ENCODE measurements around the gene ASCL3. TPM values are rescaled to one million over a fixed set of nuclear protein-coding genes. Genes with fewer than 3 reads are reported as not detected.

Gene ASCL3
- total and polyA plus RNA-seq, 10 of the 15 experiments (the other 5 are each of a cell fraction or from before 2014, with no cell fraction given) = not detected

DNA sequence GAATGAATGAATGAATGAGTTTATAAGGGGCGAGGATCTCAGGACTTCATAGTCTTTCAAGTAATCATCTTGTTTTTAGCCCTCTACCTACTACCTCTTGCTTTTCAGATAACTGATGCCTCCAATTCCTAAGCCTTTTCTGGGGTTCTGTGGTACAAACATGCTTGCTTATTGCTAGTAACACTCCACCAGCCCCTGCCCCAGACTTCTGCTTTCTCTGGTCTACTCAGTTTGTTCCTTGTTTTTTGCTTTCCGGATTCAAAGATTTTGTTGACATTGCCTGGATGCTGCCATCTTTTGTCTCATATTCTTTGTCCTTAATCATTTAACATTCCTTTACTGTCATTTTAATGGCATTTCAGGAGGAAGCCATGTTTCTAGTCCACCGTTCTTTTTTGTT lies 30.3 kb upstream of the ASCL3 start:
- Histone ChIP-seq H3K27ac (ENCODE audit: control insufficient read depth, insufficient read depth) (no peak overlapping the region), H3K4me1 (ENCODE audit: control insufficient read depth, insufficient read depth, low read length) (no peaks in the 10 kb centered on the region), H3K79me2 (ENCODE audit: control insufficient read depth, insufficient read depth, low read length) (no peaks in the 10 kb centered on the region), H2AFZ (ENCODE audit: control insufficient read depth, low read depth, low read length) (no peak overlapping the region), H3K9me3 (replicated peaks; ENCODE audit: control insufficient read depth, insufficient read depth, low read length) (no peaks in the 10 kb centered on the region), H3K4me3 (no peak overlapping the region), H4K20me1 (ENCODE audit: control insufficient read depth, insufficient read depth) (no peaks in the 10 kb centered on the region), H3K27me3 (replicated peaks in 1 of 2; ENCODE audit: control insufficient read depth in 2 of 2, insufficient read depth in 2 of 2, low read length in 1 of 2) (no peaks in the 10 kb centered on the region), H3K9ac (ENCODE audit: control insufficient read depth, insufficient read depth, low read length) (no peak overlapping the region), H3K4me2 (ENCODE audit: control insufficient read depth, insufficient read depth) (no peak overlapping the region), H3K36me3 (ENCODE audit: control insufficient read depth in 2 of 2, insufficient read depth in 2 of 2, low read length in 1 of 2) (no peaks in the 10 kb centered on the region)
- TF ChIP-seq TCF7 (IDR thresholded peaks at IDR 0.05; ENCODE audit: borderline replicate concordance) = no peak
- TF ChIP-seq, protein P1, sequence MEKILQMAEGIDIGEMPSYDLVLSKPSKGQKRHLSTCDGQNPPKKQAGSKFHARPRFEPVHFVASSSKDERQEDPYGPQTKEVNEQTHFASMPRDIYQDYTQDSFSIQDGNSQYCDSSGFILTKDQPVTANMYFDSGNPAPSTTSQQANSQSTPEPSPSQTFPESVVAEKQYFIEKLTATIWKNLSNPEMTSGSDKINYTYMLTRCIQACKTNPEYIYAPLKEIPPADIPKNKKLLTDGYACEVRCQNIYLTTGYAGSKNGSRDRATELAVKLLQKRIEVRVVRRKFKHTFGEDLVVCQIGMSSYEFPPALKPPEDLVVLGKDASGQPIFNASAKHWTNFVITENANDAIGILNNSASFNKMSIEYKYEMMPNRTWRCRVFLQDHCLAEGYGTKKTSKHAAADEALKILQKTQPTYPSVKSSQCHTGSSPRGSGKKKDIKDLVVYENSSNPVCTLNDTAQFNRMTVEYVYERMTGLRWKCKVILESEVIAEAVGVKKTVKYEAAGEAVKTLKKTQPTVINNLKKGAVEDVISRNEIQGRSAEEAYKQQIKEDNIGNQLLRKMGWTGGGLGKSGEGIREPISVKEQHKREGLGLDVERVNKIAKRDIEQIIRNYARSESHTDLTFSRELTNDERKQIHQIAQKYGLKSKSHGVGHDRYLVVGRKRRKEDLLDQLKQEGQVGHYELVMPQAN (conservative IDR thresholded peaks at IDR 0.05) = no peak
- no peak for TF ChIP-seq CREB1 (IDR thresholded peaks at IDR 0.05; ENCODE audit: low read depth)
- TF ChIP-seq, protein P2, sequence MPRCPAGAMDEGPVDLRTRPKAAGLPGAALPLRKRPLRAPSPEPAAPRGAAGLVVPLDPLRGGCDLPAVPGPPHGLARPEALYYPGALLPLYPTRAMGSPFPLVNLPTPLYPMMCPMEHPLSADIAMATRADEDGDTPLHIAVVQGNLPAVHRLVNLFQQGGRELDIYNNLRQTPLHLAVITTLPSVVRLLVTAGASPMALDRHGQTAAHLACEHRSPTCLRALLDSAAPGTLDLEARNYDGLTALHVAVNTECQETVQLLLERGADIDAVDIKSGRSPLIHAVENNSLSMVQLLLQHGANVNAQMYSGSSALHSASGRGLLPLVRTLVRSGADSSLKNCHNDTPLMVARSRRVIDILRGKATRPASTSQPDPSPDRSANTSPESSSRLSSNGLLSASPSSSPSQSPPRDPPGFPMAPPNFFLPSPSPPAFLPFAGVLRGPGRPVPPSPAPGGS (IDR thresholded peaks at IDR 0.05; ENCODE audit: borderline replicate concordance, insufficient read depth, low read depth, low read length, poor library complexity, severe bottlenecking) = no peak
- TF ChIP-seq CEBPB (IDR thresholded peaks at IDR 0.05; ENCODE audit: borderline replicate concordance in 1 of 2, low read depth in 2 of 2, low read length in 2 of 2) = no peak
- TF ChIP-seq JUND (IDR thresholded peaks at IDR 0.05; ENCODE audit: low read depth, low read length) = no peak
- TF ChIP-seq RCOR1 (conservative IDR thresholded peaks at IDR 0.05; ENCODE audit: low read depth, low read length) = no peak
- no peak for TF ChIP-seq STAT3 (IDR thresholded peaks at IDR 0.05; ENCODE audit: low read depth, low read length)
- no peak for TF ChIP-seq POLR2AphosphoS2 (IDR thresholded peaks at IDR 0.05; ENCODE audit: low read depth, low read length)
- TF ChIP-seq PAX5 (IDR thresholded peaks at IDR 0.05; ENCODE audit: borderline replicate concordance, low read depth, low read length) = no peak
- no peak for TF ChIP-seq WRNIP1 (IDR thresholded peaks at IDR 0.05; ENCODE audit: borderline replicate concordance, low read depth, low read length)
- TF ChIP-seq SUZ12 (IDR thresholded peaks at IDR 0.05; ENCODE audit: unreplicated experiment) = no peak
- ChIA-PET CTCF (no interaction called here), RAD21 (ENCODE audit: unreplicated experiment) (no interaction called here), POLR2A (no interaction called here), SMC1A (ENCODE audit: uncharacterized antibody, unreplicated experiment) (interaction anchor here (1.1 to 2.1 kb wide), 2 partner anchors 12 to 604 kb away, joined by 3 to 7 read pairs; no protein-coding TSS in a partner anchor)
- no peak for ATAC-seq
- FAIRE-seq = no peak
- WGBS (ENCODE audit: insufficient coverage, insufficient replicate concordance, low lambda C conversion rate, missing lambda C conversion rate) = 89% methylated on average over 3 of the region's 3 CpGs
- intact Hi-C loops (cut with micrococcal nuclease; ENCODE audit: unreplicated experiment) = no loop called here
- no peak for DNase-seq (ENCODE audit: low read depth, low spot score)
- in situ Hi-C loops (cut with MboI) = no loop called here
- BruUV-seq (replicated peaks) = no TSS peak
